NB4 (cell line): ENCODE data around the gene POU2F2.

Experiments
- CTCF ChIP-seq: IDR thresholded peaks from one replicate; pipeline ENCODE4 v1.5.1; 2012; ENCODE audit warnings: low read depth, low read length
- MAX ChIP-seq: IDR thresholded peaks from 2 replicates; pipeline ENCODE4 v1.6.1; 2011; ENCODE audit warnings: low read depth, low read length
- MYC ChIP-seq: IDR thresholded peaks from 2 replicates; pipeline ENCODE4 v1.6.1; 2011; ENCODE audit warnings: low read depth, low read length
- POLR2A ChIP-seq: IDR thresholded peaks from 2 replicates; pipeline ENCODE4 v1.6.1; 2011; ENCODE audit warnings: mild to moderate bottlenecking; ENCODE audit not compliant: insufficient read length; ENCODE audit errors: extremely low read depth

DNA sequence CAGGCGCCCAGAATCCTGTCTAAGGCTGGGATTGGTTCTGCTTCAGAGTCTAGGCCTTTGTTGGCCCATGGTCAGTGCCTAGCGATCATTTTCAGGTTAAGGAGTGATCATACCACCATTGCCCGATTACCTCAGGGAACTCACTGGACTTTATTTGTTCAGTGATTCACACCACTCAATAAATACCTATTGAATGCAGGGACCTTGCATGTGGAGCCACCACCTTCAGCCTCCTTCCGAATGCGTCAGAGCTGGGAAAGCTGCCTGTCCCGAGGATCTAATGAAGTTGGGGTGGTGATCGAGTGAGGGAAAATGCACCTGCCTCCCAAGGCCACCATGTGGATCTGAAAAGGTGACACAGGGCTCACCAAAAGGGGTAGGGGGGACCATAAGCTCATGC is 40.0 kb upstream of the POU2F2 start:
- TF ChIP-seq POLR2A (no peak), CTCF (no peak), MYC (no peak), MAX (no peak)
